ENCODE measurements around the gene STEAP2.

STEAP2 gene

DNA sequence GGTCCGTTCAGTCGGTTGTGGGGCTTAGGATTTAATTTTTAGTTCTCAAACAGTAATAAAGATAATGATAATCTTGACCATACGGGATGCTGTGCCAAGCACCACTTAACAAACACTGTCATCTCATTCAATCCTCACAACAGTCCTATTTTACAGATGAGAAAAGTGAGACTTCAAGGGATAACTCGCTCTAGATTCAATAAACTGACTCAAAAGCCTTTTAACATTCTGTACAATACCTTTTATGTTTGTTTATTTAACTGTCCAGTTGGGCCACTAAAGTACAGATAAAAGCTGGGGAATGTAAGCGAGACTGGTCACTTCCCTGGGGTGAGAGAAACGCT is 33.0 kb downstream of the STEAP2 start:
- TF ChIP-seq, protein P1, sequence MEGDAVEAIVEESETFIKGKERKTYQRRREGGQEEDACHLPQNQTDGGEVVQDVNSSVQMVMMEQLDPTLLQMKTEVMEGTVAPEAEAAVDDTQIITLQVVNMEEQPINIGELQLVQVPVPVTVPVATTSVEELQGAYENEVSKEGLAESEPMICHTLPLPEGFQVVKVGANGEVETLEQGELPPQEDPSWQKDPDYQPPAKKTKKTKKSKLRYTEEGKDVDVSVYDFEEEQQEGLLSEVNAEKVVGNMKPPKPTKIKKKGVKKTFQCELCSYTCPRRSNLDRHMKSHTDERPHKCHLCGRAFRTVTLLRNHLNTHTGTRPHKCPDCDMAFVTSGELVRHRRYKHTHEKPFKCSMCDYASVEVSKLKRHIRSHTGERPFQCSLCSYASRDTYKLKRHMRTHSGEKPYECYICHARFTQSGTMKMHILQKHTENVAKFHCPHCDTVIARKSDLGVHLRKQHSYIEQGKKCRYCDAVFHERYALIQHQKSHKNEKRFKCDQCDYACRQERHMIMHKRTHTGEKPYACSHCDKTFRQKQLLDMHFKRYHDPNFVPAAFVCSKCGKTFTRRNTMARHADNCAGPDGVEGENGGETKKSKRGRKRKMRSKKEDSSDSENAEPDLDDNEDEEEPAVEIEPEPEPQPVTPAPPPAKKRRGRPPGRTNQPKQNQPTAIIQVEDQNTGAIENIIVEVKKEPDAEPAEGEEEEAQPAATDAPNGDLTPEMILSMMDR (IDR thresholded peaks at IDR 0.05; ENCODE audit: borderline replicate concordance, extremely low read depth, low read length, poor library complexity, severe bottlenecking) = no peak
- no peak for TF ChIP-seq EZH2 (IDR thresholded peaks at IDR 0.05; ENCODE audit: borderline replicate concordance, low read depth, low read length, severe bottlenecking)
- DNase-seq (no peak), ATAC-seq (ENCODE audit: insufficient read depth, low read depth) (no peak)
- H3K27me3 ChIP-seq (ENCODE audit: insufficient read depth, low read length, poor library complexity) = no peaks in the 10 kb centered on the region
- H3K79me2 ChIP-seq (ENCODE audit: insufficient read depth, low read length) = no peaks in the 10 kb centered on the region
- no peaks in the 10 kb centered on the region for H3K4me1 ChIP-seq (ENCODE audit: insufficient read depth, low read length)
- no peaks in the 10 kb centered on the region for H4K20me1 ChIP-seq (ENCODE audit: insufficient read depth, low read length)
- no peaks in the 10 kb centered on the region for H3K36me3 ChIP-seq (ENCODE audit: insufficient read depth, low read length)
- no peak overlapping the region for H3K9ac ChIP-seq (ENCODE audit: low read depth, low read length)
- H3K27ac ChIP-seq (ENCODE audit: low read length) = no peak overlapping the region
- H3K4me2 ChIP-seq (ENCODE audit: insufficient read depth, low read length) = no peak overlapping the region
- no peak overlapping the region for H3K4me3 ChIP-seq (ENCODE audit: low read depth in 1 of 2, low read length in 2 of 2)
- H3K9me3 ChIP-seq (ENCODE audit: insufficient read depth, low read length, severe bottlenecking) = no peaks in the 10 kb centered on the region
- no peak overlapping the region for H2AFZ ChIP-seq (ENCODE audit: low read depth, low read length)

DNA sequence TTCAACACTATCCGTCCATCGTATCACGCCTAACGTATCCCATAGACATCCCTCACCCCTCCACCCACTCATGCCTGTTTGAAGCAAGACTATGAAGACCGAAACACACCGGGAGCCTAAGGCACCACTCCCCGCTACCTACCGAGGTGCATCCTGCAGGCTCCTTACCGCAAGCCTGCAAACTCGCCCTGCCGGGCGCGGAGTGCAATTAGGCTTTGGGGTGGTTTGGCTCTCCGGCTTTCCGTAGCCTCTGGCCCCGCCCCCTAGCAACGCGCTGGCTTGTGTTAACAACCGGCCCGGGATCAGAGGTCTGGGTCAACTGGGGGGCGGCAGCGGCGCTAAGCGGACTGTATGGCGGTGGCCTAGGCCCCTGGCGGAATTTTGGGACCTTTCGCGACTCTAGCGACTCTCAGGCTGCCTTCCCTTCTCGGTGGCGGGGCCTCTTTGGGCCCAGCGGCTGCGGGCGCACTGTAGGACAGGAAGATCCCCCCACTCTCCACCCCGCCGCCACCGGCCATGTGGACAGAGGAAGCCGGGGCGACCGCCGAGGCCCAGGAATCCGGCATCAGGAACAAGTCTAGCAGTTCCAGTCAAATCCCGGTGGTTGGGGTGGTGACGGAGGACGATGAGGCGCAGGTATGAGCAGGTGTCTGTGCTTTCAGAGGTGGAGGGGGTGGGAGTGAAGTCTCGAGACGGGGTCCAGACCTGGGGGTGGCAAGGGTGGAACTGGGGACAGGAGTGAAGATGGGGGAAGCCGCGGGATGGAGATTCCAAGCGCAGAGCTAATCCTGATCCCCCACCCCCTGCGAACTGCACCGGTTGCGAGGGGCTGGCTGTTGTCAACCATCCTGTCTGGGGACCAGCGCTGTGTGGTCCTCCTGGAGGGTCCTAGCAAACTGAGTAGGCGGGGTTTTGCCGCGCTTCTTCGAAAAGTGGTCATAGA is 33.6 kb downstream of the STEAP2 start, which contains the start of gene CFAP69:
TSS of gene CFAP69 (plus strand) at position 266 of the 943 bp plus-strand sequence. CDS start at position 517, 251 bp downstream.
- no peak within 1 kb of the TSS for H3K27ac ChIP-seq (ENCODE audit: low read length)
- DNase-seq (no peak), ATAC-seq (ENCODE audit: insufficient read depth, low read depth) (no peak)
- no peaks in the 10 kb centered on the region for H3K36me3 ChIP-seq (ENCODE audit: insufficient read depth, low read length)
- no peaks in the 10 kb centered on the region for H3K79me2 ChIP-seq (ENCODE audit: insufficient read depth, low read length)
- H3K4me2 ChIP-seq (ENCODE audit: insufficient read depth, low read length) = no peak within 1 kb of the TSS
- no peak for TF ChIP-seq EZH2 (IDR thresholded peaks at IDR 0.05; ENCODE audit: borderline replicate concordance, low read depth, low read length, severe bottlenecking)
- TF ChIP-seq, protein P1 (IDR thresholded peaks at IDR 0.05; ENCODE audit: borderline replicate concordance, extremely low read depth, low read length, poor library complexity, severe bottlenecking) = no peak
- H3K4me3 ChIP-seq (ENCODE audit: low read depth in 1 of 2, low read length in 2 of 2) = no peak within 1 kb of the TSS
- H3K4me1 ChIP-seq (ENCODE audit: insufficient read depth, low read length) = no peaks in the 10 kb centered on the region
- no peaks in the 10 kb centered on the region for H3K27me3 ChIP-seq (ENCODE audit: insufficient read depth, low read length, poor library complexity)
- no peaks in the 10 kb centered on the region for H3K9me3 ChIP-seq (ENCODE audit: insufficient read depth, low read length, severe bottlenecking)
- no peak within 1 kb of the TSS for H2AFZ ChIP-seq (ENCODE audit: low read depth, low read length)
- no peaks in the 10 kb centered on the region for H4K20me1 ChIP-seq (ENCODE audit: insufficient read depth, low read length)
- H3K9ac ChIP-seq (ENCODE audit: low read depth, low read length) = no peak within 1 kb of the TSS

DNA sequence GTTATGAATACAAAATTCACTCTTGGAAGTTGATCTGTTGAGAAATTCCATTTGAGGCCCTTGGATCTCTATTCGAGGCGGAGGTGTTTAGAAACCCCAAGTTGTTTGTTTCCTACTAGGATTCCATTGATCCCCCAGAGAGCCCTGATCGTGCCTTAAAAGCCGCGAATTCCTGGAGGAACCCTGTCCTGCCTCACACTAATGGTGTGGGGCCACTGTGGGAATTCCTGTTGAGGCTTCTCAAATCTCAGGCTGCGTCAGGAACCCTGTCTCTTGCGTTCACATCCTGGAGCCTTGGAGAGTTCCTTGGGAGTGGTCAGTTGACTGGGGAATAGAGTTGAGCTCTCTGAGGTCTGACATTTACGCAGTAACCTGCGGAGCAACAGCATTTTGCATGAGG is 34.6 kb downstream of the STEAP2 start:
- H3K4me3 ChIP-seq (ENCODE audit: low read depth in 1 of 2, low read length in 2 of 2) = no peak overlapping the region
- H2AFZ ChIP-seq (ENCODE audit: low read depth, low read length) = no peak overlapping the region
- H3K9ac ChIP-seq (ENCODE audit: low read depth, low read length) = no peak overlapping the region
- H3K4me2 ChIP-seq (ENCODE audit: insufficient read depth, low read length) = no peak overlapping the region
- no peaks in the 10 kb centered on the region for H3K9me3 ChIP-seq (ENCODE audit: insufficient read depth, low read length, severe bottlenecking)
- no peaks in the 10 kb centered on the region for H3K27me3 ChIP-seq (ENCODE audit: insufficient read depth, low read length, poor library complexity)
- no peak for TF ChIP-seq EZH2 (IDR thresholded peaks at IDR 0.05; ENCODE audit: borderline replicate concordance, low read depth, low read length, severe bottlenecking)
- TF ChIP-seq, protein P1 (IDR thresholded peaks at IDR 0.05; ENCODE audit: borderline replicate concordance, extremely low read depth, low read length, poor library complexity, severe bottlenecking) = no peak
- H3K36me3 ChIP-seq (ENCODE audit: insufficient read depth, low read length) = no peaks in the 10 kb centered on the region
- H4K20me1 ChIP-seq (ENCODE audit: insufficient read depth, low read length) = no peaks in the 10 kb centered on the region
- ATAC-seq (ENCODE audit: insufficient read depth, low read depth) (no peak), DNase-seq (no peak)
- H3K4me1 ChIP-seq (ENCODE audit: insufficient read depth, low read length) = no peaks in the 10 kb centered on the region
- H3K27ac ChIP-seq (ENCODE audit: low read length) = no peak overlapping the region
- H3K79me2 ChIP-seq (ENCODE audit: insufficient read depth, low read length) = no peaks in the 10 kb centered on the region

All from DND-41 (cell line).